Mucosa of descending colon (tissue), 3 donors: ENCODE measurements around the gene TEF. TPM values are rescaled to one million over a fixed set of nuclear protein-coding genes. Genes with fewer than 3 reads are reported as not detected.

Source experiments
- ATAC-seq: fragments of 200-7000 bp; cut with Tn5 transposase; one replicate; pipeline ENCODE4 v1.9.1; 2020; ENCODE audit warnings: mild to moderate bottlenecking, moderate library complexity
- DNase-seq, 3 donors: peaks; one replicate each; pipeline ENCODE4 v3.0.0-alpha.2; 2020
- H3K36me3 ChIP-seq: fragments of 200-600 bp; one replicate; pipeline ENCODE4 v1.8.0; 2021; ENCODE audit warnings: low read depth, mild to moderate bottlenecking
- H3K4me1 ChIP-seq: fragments of 200-600 bp; one replicate; pipeline ENCODE4 v1.8.0; 2021; ENCODE audit warnings: low read depth, mild to moderate bottlenecking
- H3K4me3 ChIP-seq: fragments of 200-600 bp; one replicate; pipeline ENCODE4 v1.8.0; 2021; ENCODE audit warnings: mild to moderate bottlenecking
- H3K9me3 ChIP-seq: fragments of 200-600 bp; one replicate; pipeline ENCODE4 v1.8.0; 2021; ENCODE audit warnings: mild to moderate bottlenecking
- CTCF ChIP-seq: fragments of 200-600 bp; IDR thresholded peaks from one replicate; pipeline ENCODE4 v1.8.0; 2022; ENCODE audit warnings: antibody characterized with exemption, mild to moderate bottlenecking
- intact Hi-C, 2 donors: fragments of 100-400 bp; cut with DNase I in 1 of 2; cut with micrococcal nuclease in 1 of 2; formaldehyde crosslinking; loops; one replicate each; pipeline versions ENCODE4 v1.11.0 to v1.11.1; 2022; cut with DNase I, micrococcal nuclease
- total RNA-seq, 3 donors: library from RNA; stranded (reverse); fragmentation: NEBNext Ultra II Directional in 2 of 3; extraction: Animal tissue kit (Norgen Biotek cat#: 25700) in 2 of 3; gene quantifications; one replicate each; pipeline versions ENCODE4 v1.2.1 to v1.2.4, GENCODE V29; 2021 to 2023
- donor health status: DM: no; HTN: no; CAD: no; lungs with moderate emphysema.
- donor health status: DM: no; HTN: no; CAD: no.
- donor health status: DM: no; HTN: yes; CAD: no.

TEF gene
- total RNA-seq, 3 donors from 2014 or later = 17.6 to 29.3 (median 28.6) TPM

- Histone ChIP-seq H3K36me3 (no peaks in the 10 kb centered on the region), H3K9me3 (no peaks in the 10 kb centered on the region), H3K4me3 (no peak overlapping the region), H3K4me1 (peaks cover 48% of the 10 kb centered on the region)
- ATAC-seq = no peak
- DNase-seq = no peak
- no peak for TF ChIP-seq CTCF
- intact Hi-C loops = no loop called here
These were observed 33.8 kb downstream of the TEF start for GRCh38 chr22:41415554-41415953.

GRCh38 chr22:41417622-41418390 is 36.1 kb downstream of the TEF start:
- Histone ChIP-seq H3K4me1 (peaks cover 34% of the 10 kb centered on the region), H3K4me3 (no peak overlapping the region), H3K9me3 (no peaks in the 10 kb centered on the region), H3K36me3 (no peaks in the 10 kb centered on the region)
- DNase-seq (peak; percentile 68 to 88 (median 85)), ATAC-seq (peak; percentile 51)
- no peak for TF ChIP-seq CTCF
- intact Hi-C loops = no loop called here

- no peak for DNase-seq
- ATAC-seq = no peak
- peaks cover 29% of the 10 kb centered on the region for H3K4me1 ChIP-seq
- TF ChIP-seq CTCF = no peak
- intact Hi-C loops = no loop called here
- no peaks in the 10 kb centered on the region for H3K9me3 ChIP-seq
- no peaks in the 10 kb centered on the region for H3K36me3 ChIP-seq
- H3K4me3 ChIP-seq = no peak overlapping the region
These were observed 37.0 kb downstream of the TEF start for GRCh38 chr22:41418717-41419116.

- ATAC-seq = peak; percentile 25
- H3K36me3 ChIP-seq = no peaks in the 10 kb centered on the region
- no peak for TF ChIP-seq CTCF
- no peaks in the 10 kb centered on the region for H3K9me3 ChIP-seq
- no peaks in the 10 kb centered on the region for H3K4me1 ChIP-seq
- intact Hi-C loops = no loop called here
- no peak overlapping the region for H3K4me3 ChIP-seq
- no peak for DNase-seq
These were observed 44.1 kb downstream of the TEF start for GRCh38 chr22:41425660-41426365.

- Histone ChIP-seq H3K9me3 (no peaks in the 10 kb centered on the region), H3K36me3 (no peaks in the 10 kb centered on the region), H3K4me3 (no peak overlapping the region), H3K4me1 (no peaks in the 10 kb centered on the region)
- intact Hi-C loops = no loop called here
- no peak for TF ChIP-seq CTCF
- ATAC-seq (no peak), DNase-seq (no peak)
These were observed 47.6 kb downstream of the TEF start for GRCh38 chr22:41429232-41429950.
